Fibroblast of skin of left biceps (primary cell): ENCODE results near the gene NCAPH2.

Source experiments
- DNase-seq, 2 experiments: peaks; one replicate each; pipeline ENCODE4 v3.0.0-alpha.2; 2013; ENCODE audit warnings: low read depth in 2 of 2

NCAPH2 gene

DNA sequence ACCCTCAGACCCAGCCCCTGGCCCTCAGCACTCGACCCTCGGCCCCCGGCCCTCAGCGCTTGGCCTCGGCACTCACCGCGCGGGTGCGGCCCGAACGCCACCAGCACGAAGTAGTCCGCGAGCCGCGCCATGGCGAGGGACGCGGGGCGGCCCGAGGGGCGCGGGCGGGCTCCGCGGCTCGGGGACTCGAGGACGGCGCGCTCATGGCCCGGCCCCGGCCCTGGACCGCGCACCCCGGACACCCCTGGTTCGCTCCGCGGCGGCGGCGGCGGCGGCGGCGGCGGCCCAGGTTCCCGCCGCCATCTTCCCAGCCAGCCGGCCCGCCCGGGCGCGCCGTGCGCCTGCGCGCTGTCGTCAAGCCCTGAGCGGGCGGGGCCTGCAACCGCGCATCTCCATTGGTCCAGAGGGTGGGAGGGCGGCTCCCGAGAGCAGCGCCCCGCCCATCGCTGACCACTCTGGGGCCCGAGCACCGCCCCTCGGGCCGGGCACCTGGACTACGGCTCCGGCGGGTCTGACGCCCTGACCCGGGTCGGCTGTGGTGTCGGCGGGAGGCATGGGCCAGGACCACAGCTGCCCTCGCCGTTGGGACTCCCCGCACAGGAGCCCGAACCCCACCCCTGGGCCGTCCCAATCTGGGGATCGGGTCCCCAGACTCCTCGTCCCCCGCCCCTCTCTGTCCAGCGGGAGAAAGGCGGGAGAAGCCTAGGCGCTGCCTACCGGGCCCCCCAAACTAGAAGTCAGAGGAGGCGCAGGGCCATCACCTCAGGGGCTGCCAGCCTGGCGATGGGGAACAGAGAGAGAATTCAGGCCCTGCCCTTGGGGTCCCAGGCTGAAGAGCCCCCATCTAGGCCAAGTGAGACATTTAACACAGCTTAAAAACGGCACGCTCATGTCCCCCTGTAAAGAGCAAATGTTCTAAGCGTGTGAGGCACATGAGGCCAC is 33.0 kb upstream of the NCAPH2 start, which contains the start of gene SBF1:
Gene SBF1, minus strand, starts transcription at position 326 of the 942 bp plus-strand sequence. Its CDS starts 195 bp downstream, at position 131.
- peak; percentile 56 to 57 for DNase-seq

DNA sequence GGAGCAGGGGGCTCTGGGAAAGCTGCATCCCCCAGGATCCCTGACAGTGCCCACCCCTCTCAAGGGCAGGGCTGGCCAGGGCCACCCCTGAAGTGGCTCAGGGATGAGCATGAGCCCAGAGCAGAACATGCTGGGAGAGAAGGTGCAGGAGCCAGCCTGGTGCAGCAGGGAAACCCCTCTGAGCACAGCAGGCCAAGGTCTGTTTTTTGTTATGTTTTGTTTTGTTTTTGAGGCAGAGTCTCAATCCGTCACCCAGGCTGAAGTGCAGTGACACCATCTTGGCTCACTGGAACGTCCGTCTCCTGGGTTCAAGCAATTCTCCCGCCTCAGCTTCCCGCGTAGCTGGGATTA is 32.4 kb upstream of the NCAPH2 start:
- DNase-seq, result no peak

DNA sequence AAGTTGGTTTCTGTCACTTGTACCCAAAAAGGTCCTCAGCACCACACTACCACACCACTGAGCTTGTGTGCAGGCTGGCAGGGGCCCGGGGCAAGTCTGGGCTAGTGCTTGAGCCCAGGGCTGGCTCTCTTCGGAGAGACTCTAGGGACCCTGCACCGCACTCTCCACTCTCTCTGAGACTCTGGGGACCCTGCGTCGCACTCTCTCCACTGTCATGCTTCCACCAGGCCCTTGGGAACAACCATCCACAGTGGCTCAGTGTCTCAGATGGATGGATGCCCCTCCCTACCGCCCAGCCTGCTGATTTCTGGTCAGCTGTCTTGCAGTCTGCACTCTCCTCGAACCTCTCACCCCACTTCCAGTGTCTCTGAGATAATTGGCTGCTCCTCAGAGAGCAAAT is 31.2 kb upstream of the NCAPH2 start:
- DNase-seq, result no peak

DNA sequence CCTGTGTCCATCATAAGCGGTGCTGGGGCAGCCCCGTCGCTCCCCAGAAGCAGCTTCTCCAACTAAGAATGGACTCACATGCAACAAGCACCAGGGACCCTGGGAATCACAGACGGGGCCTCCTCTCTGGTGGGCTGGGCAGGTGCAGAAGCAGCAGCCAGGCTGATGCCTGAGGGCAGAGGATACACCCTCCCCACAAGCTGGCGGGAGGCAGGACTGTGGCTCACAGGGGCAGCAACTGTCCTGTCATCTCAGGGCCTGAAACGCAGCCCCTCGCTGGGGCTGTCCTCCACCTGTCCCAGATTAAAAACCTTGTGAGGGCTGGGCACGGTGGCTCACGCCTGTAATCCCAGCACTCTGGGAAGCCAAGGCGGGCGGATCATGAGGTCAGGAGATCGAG is 30.1 kb upstream of the NCAPH2 start:
- no peak for DNase-seq

DNA sequence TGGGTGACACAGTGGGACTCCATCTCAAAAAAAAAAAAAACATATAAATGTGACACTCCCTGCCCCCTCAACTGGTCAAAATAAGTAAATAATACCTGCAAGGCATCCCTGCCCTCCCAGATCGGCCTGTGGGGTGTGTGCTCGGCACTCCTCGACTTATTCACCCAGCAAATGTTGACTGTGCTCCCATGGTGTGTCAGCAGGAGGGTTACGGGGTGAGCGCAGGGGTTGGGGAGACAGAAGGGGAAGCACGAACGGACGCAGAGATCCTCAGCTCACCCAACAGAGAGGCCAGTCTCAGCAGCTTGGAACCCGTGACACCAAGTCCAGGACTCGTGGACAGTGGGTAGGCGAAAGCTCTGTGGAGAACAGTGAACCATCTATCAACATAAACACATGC is 28.3 kb upstream of the NCAPH2 start:
- DNase-seq, result no peak

DNA sequence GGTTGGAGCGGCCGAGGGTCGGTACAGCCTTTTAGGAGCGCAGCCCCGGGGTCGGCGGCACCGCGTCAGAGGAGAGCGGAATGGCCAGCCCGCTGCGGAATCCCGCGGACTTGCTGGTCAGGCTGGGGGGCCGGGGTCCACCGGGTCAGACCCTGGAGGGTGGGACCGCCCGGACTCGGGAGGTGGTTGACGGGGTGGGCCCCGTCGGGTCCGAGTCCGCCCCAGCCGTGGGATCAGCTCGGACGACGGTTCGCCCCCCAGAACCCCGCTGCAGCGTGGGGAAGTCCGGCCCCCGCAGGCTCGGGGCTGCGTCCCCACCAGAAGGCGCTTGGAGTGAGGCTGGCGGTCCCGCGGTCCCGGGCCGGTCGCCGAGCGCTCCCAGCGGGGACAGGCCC is 27.0 kb upstream of the NCAPH2 start:
- no peak for DNase-seq

DNA sequence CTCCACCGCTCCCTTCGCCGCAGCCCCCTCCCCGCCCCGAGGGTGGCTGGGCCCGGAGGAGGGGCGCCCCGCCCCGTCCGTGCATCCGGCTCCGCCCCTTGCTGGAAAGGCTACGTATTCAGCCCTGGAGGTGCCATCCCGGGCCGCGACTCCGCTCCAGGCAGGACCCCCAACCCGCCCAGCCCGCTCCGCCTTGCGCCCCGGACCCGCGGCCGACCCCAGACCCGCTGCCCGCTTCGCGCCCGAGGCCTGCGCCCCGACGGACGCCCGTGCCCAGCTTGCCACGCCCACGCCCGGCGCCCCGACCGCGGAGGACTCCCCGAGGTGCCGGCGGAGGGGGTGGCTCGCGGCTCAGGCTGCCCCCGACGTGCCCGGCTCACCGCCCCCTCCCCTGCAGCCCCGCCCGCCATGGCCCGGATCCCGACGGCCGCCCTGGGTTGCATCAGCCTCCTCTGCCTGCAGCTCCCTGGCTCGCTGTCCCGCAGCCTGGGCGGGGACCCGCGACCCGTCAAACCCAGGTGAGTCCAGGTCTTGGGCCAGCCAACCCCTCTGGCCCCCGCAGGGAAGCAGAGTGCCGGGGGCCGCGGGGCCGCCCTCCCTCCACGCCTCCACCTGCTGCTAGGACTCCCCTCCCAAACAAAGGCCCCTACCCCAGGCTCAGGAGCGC is 26.5 kb upstream of the NCAPH2 start, which contains the start of gene ADM2:
Gene ADM2, plus strand, starts transcription at position 104 of the 667 bp plus-strand sequence. Its CDS starts 305 bp downstream, at position 409.
- no peak for DNase-seq

DNA sequence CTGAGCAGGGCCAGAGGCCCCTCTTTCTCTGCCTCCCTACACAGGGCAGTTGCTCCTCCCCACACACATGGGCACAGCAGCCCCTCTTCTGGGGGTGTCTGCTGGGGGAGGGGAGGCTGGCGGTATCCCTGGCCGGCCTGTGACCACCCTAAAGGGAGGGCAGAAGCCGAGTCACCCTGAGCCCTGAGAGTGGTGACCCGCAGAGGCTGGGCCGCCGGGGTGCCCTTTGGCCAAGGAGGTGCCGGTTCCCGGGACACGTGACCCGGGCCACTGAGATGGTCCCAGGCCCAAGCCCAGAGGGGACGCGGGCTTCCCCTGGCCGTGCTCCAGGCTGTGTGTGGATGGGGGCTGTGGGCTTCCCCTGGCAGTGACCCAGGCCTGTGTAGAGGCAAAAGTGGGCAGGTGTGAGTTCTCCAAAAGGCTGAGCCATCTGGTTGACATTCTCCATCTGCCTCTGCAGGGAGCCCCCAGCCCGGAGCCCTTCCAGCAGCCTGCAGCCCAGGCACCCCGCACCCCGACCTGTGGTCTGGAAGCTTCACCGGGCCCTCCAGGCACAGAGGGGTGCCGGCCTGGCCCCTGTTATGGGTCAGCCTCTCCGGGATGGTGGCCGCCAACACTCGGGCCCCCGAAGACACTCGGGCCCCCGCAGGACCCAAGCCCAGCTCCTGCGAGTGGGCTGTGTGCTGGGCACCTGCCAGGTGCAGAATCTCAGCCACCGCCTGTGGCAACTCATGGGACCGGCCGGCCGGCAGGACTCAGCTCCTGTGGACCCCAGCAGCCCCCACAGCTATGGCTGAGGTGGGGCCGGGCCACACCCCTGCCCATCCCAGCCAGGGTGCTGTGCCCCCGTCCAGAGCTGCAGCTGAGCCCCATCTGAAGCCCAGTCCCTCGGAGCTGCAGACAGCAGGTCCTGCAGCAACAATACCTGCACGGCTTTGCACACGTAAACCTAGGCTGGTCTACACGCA is 25.6 kb upstream of the NCAPH2 start:
- DNase-seq, result no peak

DNA sequence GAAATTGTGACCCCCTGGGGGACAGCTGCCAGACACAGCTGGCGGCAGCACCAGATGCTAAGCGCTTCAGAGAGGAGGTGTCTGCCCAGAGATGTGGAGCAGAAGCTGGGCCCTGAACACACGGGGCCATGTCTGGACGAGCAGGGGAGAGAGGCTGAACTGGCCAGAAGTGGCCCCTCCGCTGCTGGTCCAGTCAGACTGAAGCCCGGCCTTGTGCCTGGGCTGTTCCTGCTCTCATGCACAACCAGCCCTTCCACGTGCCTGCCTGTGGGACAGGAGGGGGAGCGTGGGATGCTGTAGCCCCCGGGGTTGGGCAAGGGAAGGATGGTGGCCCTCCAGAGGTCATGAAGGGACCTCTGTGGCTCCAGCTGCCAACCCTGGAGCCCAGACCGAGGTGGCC is 24.9 kb upstream of the NCAPH2 start:
- DNase-seq, result no peak

DNA sequence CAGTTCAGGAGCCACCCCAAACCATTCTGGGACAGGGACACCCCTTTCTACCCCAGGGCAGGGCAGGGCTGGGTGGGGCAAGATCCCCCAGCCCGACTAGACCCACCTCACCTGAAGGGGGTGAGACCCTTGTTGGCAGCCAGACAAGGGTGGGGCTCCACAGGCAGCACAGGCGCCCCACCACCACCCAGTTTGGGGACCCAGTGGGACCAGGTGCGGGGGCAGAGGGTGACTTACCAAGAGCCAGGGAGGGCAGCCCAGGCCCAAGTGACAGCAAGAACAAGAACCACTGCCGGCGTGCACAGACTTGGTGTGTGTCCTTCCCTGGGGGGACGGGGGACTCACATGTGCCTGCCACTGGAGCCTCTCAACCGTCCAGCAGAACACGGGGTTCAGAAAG is 24.5 kb upstream of the NCAPH2 start:
- no peak for DNase-seq

DNA sequence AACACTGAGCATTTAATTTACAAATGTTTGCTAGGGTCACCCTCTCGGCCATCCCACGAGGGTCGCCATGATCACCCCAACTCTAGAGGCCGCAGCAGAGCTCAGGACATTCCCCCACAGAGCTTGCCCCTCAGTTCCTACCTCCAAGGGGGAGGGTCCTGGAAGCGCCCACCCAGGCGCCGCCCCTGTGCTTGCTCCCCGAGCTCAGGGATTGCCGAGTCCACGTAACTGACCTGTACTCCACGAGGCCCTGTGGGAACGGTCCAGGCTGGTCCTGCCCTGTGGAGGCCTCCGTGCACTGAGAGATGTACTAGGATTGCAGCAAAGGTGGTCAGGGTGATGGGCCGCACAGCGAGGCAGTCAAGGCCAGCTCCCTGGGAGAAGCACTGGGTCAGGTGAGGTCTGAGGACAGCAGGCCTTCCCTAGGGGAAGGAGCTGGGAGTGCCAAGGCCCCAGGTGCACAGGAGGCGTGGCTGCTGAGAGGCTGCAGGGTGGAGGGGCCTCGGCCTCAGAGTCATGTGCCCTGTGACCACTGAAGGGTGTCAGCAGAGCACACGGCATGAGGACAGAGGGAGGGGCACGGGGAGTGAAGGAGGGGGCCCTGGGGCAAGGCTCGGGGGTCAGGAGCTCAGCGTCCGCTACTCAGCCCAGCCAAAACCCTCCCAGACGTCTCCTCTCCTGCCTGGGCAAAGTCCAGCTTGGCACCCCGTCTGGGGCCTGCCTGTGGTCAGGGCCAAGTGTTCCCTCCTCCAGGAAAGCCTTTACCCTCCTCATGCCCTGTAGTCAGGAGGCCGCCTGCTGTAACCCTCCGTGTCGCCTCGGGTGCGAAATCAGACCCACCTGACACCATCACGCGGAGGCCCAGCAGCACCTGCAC is 23.8 kb upstream of the NCAPH2 start:
- DNase-seq, result no peak

DNA sequence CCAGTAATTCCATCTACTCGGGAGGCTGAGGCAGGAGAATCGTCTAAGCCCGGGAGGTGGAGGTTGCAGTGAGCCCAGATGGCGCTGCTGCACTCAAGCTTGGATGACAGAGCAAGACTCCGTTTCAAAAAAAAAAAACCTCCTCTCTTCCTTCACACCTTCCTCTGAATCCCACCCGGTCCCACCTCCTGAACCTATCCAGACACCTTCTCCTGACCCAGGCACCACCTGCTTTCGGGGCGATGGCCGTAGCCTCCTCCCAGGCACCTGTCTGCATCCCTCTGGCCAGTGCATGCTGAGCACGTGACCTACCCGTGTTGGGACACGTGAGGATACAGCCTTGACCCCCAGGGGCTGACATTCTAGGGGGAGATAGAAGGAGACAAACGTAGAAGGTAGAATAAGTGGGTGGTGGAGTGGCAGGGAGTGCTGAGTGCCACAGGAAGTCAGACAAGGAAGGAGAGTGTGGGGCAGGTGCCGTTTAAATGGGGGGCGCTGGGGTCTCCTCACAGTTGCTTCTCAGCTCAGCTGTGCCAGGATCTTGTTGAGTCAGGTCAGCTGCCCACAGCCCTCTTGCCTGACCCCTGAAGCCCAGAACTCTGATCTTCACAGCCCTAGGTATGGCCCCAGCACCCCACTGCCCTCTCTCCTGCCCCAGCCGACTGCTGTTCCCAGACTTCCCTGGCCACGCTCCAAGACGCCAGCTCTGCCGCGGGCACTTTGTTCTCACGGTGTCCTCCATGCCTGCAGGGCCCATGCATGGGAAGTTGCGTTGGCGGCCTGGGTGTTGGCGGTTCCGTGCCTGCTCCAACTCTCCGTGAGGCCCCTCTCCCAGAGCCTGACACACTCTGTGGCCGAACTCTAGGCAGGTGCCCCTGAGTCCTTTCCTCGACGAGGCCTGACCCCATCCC is 22.5 kb upstream of the NCAPH2 start:
- DNase-seq, result no peak

DNA sequence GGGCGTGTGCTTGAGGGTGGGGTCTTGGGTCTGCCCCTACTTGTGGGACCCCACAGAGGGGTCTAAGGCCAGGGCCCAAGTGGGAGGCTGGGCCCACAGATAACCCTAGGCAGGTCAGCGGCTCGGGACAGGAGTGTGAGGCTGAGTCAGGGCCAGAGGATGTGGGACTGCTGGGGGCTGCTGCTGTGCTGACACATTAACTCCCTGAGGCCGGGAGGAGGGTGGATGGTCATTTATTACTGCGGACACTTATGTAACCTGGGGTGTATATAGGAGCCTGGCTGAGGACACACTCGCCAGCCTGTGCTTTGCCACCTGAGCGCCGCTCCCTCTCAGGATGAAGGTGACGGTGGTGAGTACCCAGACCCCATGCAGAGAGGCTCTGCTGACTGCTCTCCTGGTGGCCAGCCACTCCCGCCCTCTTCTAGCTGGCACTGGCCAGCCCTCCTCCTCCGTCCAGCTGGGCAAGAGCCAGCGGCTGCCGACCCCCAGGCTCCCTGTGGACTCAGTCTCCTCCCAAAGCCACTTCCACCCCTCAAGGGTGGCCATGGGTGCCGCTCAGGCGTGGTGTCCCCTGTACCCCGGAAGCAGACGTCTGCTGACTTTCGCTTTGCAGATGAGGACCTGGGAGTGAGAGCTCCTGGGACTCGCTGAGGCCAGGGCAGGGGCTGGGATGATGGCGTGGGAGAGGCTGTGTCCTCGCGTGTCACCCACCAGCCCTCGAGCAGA is 21.3 kb upstream of the NCAPH2 start, which contains the start of gene MIOX:
Gene MIOX, plus strand, starts transcription at position 299 of the 729 bp plus-strand sequence. Its CDS starts 39 bp downstream, at position 338.
- no peak for DNase-seq

DNA sequence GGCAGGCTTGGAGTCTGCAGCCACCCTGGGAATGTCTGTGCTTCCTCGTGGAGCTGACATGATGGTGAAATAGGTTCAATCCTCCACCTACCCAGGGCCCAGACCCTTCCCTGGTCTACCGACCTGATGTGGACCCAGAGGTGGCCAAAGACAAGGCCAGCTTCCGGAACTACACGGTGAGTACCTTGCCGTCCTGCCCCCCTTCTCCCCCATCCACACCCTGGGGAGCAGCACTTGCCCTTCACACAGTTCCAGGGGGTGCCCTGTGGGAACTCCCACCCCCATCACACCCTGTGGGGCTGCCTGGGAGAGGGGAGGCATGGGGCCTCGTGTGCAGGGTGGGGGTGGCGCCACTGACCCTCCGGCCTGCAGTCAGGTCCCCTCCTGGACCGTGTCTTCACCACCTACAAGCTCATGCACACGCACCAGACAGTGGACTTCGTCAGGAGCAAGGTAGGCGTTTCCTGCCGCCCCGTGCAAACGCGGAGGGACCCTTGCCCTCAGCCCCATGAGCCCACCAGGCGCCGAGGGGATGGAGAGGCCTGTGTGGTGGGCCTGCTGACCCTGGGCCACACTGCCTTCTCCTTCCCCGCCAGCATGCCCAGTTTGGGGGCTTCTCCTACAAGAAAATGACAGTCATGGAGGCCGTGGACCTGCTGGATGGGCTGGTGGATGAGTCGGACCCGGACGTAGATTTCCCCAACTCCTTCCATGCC is 20.6 kb upstream of the NCAPH2 start:
- DNase-seq, result no peak

DNA sequence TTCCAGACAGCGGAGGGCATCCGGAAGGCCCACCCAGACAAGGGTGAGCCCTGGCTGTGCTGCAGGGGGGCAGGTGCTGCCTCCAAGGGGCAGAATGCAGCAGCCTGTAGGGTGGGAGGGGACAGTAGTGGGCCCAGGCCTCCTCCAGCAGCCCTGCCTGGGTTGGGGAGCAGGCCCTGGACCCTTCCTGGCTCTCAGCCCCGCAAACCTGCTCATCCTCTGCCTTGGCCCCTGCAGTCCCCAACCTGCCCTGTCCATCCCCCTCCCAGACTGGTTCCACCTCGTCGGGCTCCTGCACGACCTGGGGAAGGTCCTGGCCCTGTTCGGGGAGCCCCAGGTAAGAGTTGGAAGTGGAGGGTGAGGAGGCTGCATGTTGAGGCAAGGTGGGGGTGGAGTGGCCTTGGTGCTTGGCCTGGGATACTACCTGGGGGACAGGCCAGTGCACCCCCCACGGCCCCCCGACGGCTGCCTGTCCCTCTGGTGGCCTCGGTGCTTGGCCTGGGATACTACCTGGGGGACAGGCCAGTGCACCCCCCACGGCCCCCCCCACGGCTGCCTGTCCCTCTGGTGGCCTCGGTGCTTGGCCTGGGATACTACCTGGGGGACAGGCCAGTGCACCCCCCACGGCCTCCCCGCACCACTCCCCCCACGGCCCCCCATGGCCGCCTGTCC is 19.9 kb upstream of the NCAPH2 start:
- no peak for DNase-seq

DNA sequence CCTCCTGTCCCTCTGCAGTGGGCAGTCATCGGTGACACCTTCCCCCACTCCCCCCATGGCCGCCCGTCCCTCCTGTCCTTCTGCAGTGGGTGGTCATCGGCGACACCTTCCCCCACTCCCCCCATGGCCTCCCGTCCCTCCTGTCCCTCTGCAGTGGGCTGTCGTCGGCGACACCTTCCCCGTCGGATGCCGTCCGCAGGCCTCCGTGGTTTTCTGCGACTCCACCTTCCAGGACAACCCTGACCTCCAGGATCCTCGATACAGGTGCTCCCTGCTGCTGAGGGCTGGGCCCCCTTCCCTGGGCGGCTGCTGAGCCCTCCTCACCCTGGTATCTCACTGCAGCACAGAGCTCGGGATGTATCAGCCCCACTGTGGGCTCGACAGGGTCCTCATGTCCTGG is 19.1 kb upstream of the NCAPH2 start:
- DNase-seq, result no peak

DNA sequence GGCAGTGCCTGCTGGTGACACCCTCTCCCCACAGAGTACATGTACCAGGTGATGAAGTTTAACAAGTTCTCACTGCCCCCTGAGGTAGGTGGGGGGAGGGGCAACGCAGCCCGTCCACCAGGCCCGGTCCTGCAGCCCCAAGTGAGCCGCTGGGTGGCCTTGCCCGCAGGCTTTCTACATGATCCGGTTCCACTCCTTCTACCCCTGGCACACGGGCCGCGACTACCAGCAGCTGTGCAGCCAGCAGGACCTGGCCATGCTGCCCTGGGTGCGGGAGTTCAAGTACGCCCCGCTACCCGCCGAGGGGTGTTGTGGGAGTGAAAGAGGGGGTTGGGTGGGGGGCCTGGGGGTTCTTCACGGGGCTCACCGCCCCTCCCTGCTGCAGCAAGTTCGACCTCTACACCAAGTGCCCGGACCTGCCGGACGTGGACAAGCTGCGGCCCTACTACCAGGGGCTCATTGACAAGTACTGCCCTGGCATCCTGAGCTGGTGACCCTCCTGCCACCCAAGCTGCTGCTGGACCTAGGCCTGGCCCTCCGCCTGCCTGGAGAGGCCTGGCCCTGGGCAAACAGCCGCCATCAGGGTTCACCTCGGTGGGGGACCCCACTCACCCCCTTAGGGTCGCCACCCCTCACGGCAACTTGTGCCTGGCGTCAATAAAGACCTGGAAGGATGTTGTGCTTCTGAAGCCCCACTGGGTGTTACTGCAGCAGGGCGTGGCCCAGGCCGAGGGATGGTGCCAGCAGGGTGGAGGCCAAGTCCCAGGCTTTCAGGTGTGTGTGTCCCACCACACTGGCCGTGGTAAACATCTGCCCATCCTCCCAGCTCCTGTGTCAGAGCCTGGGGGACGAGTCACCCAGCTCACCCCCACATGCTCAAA is 18.4 kb upstream of the NCAPH2 start:
- DNase-seq, result no peak
